Measurements from ENCODE around the gene RHAG.

The RHAG gene

GRCh38 chr6:49636713-49637349 is at the start of gene RHAG:
RHAG (minus strand) TSS chr6:49636839; CDS start chr6:49636812, 27 bp downstream.
- H3K27me3 ChIP-seq (ENCODE audit: insufficient read depth, low read depth, severe bottlenecking) = no peaks in the 10 kb centered on the region
- H3K4me3 ChIP-seq (ENCODE audit: low read depth, low read length) = no peak within 1 kb of the TSS
- H3K9me3 ChIP-seq (ENCODE audit: severe bottlenecking) = no peaks in the 10 kb centered on the region
- no peaks in the 10 kb centered on the region for H3K36me3 ChIP-seq
- no peak within 1 kb of the TSS for H3K27ac ChIP-seq
- no peak for DNase-seq
- no peak for TF ChIP-seq CTCF (IDR thresholded peaks at IDR 0.05; ENCODE audit: low read depth, low read length)

- H3K36me3 ChIP-seq = no peaks in the 10 kb centered on the region
- DNase-seq = peak; percentile 48
- H3K27ac ChIP-seq = no peak overlapping the region
- H3K27me3 ChIP-seq (ENCODE audit: insufficient read depth, low read depth, severe bottlenecking) = no peaks in the 10 kb centered on the region
- no peak for TF ChIP-seq CTCF (IDR thresholded peaks at IDR 0.05; ENCODE audit: low read depth, low read length)
- H3K9me3 ChIP-seq (ENCODE audit: severe bottlenecking) = no peaks in the 10 kb centered on the region
- H3K4me3 ChIP-seq (ENCODE audit: low read depth, low read length) = no peak overlapping the region
Observed at GRCh38 chr6:49676671-49677281, 40.1 kb upstream of the RHAG start.

- DNase-seq = peak; percentile 81
- TF ChIP-seq CTCF (IDR thresholded peaks at IDR 0.05; ENCODE audit: low read depth, low read length) = no peak
- no peaks in the 10 kb centered on the region for H3K36me3 ChIP-seq
Observed at GRCh38 chr6:49675816-49676215, 39.2 kb upstream of the RHAG start.

GRCh38 chr6:49668083-49668511 is 31.5 kb upstream of the RHAG start:
- DNase-seq = no peak
- H3K9me3 ChIP-seq (ENCODE audit: severe bottlenecking) = no peaks in the 10 kb centered on the region

More at GRCh38 chr6:49675816-49676215, 39.2 kb upstream of the RHAG start:
- H3K4me3 ChIP-seq (ENCODE audit: low read depth, low read length) = no peak overlapping the region
- no peaks in the 10 kb centered on the region for H3K27me3 ChIP-seq (ENCODE audit: insufficient read depth, low read depth, severe bottlenecking)
- no peak overlapping the region for H3K27ac ChIP-seq
- no peaks in the 10 kb centered on the region for H3K9me3 ChIP-seq (ENCODE audit: severe bottlenecking)

GRCh38 chr6:49666930-49667757 is 30.5 kb upstream of the RHAG start:
- no peak for DNase-seq
- Histone ChIP-seq H3K27ac (no peak overlapping the region), H3K9me3 (ENCODE audit: severe bottlenecking) (no peaks in the 10 kb centered on the region), H3K4me3 (ENCODE audit: low read depth, low read length) (no peak overlapping the region), H3K27me3 (ENCODE audit: insufficient read depth, low read depth, severe bottlenecking) (no peaks in the 10 kb centered on the region), H3K36me3 (no peaks in the 10 kb centered on the region)
- no peak for TF ChIP-seq CTCF (IDR thresholded peaks at IDR 0.05; ENCODE audit: low read depth, low read length)

More at GRCh38 chr6:49668083-49668511, 31.5 kb upstream of the RHAG start:
- TF ChIP-seq CTCF (IDR thresholded peaks at IDR 0.05; ENCODE audit: low read depth, low read length) = no peak
- Histone ChIP-seq H3K27ac (no peak overlapping the region), H3K27me3 (ENCODE audit: insufficient read depth, low read depth, severe bottlenecking) (no peaks in the 10 kb centered on the region), H3K4me3 (ENCODE audit: low read depth, low read length) (no peak overlapping the region), H3K36me3 (no peaks in the 10 kb centered on the region)

All from WERI-Rb-1 (cell line).